Esophagus muscularis mucosa (tissue), 4 donors: ENCODE data around the gene DKK1. TPM values are rescaled to one million over a fixed set of nuclear protein-coding genes. Genes with fewer than 3 reads are reported as not detected.
"Not testable (repeated sequence)": the region's sequence is repeated elsewhere in the genome, so short reads cannot be mapped to it uniquely, and the experiment has no call there.

Experiments
- DNase-seq: peaks from one replicate; pipeline ENCODE4 v3.0.0-alpha.2; 2017; ENCODE audit errors: extremely low spot score
- H3K27ac ChIP-seq, 4 donors: fragments of 200-600 bp; sonication (generic); replicated peaks in 1 of 4; 1 replicate in 3 of 4; 2 replicates in 1 of 4; pipeline ENCODE4 v1.5.1; 2016 to 2019; ENCODE audit warnings: mild to moderate bottlenecking in 1 of 4
- H3K27me3 ChIP-seq, 4 donors: fragments of 200-600 bp; sonication (generic); one replicate each; pipeline versions ENCODE4 v1.5.1 to v1.6.0; 2016 to 2019
- H3K36me3 ChIP-seq, 4 donors: fragments of 200-600 bp; sonication (generic); one replicate each; pipeline ENCODE4 v1.5.1; 2016 to 2019
- H3K4me1 ChIP-seq, 4 donors: fragments of 200-600 bp; sonication (generic); one replicate each; pipeline ENCODE4 v1.5.1; 2016 to 2019
- H3K4me3 ChIP-seq, 4 donors: fragments of 200-600 bp; sonication (generic); 1 replicate in 2 of 4; 2 replicates in 2 of 4; pipeline ENCODE4 v1.5.1; 2016 to 2019; ENCODE audit warnings: mild to moderate bottlenecking in 4 of 4, moderate library complexity in 1 of 4
- H3K9me3 ChIP-seq, 4 donors: fragments of 200-600 bp; sonication (generic); 1 replicate in 3 of 4; 2 replicates in 1 of 4; pipeline ENCODE4 v1.5.1; 2016 to 2019
- EP300 ChIP-seq: sonication (generic); formaldehyde crosslinking; IDR thresholded peaks from one replicate; pipeline ENCODE4 v1.6.1; 2017; ENCODE audit warnings: antibody characterized with exemption
- POLR2A ChIP-seq: fragments of 450-650 bp; IDR thresholded peaks from one replicate; pipeline ENCODE4 v1.6.1; 2017; ENCODE audit warnings: antibody characterized with exemption, moderate library complexity, mild to moderate bottlenecking, low read depth
- POLR2AphosphoS5 ChIP-seq, 2 donors: sonication (generic); formaldehyde crosslinking; IDR thresholded peaks; one replicate each; pipeline ENCODE4 v1.6.1; 2017; ENCODE audit warnings: antibody characterized with exemption in 2 of 2
- WGBS: methylation state at CpG from one replicate; pipeline ENCODE4 v1.1.5; 2018; 5-methylcytosine and 5-hydroxymethylcytosine counted together
- intact Hi-C: fragments of 100-400 bp; cut with DNase I; formaldehyde crosslinking; loops from one replicate; pipeline ENCODE4 v1.15.1; 2023
- total RNA-seq, 4 donors: library from RNA; depleted of rRNA; stranded (reverse); fragments of >200 nt; gene quantifications; one replicate each; pipeline versions ENCODE4 v1.1.0 to v1.2.1, GENCODE V29; 2016
- TF ChIP-seq, protein P1 (sequence below), 3 experiments: fragments of 200-600 bp in 2 of 3; fragments of 450-650 bp in 1 of 3; sonication (generic) in 2 of 3; IDR thresholded peaks; one replicate each; pipeline ENCODE4 v1.5.1; 2017 to 2019; ENCODE audit warnings: antibody characterized with exemption in 3 of 3, mild to moderate bottlenecking in 2 of 3, moderate library complexity in 1 of 3

Gene DKK1
- total RNA-seq, 4 donors from 2014 or later = 0.69 to 4.1 (median 2.3) TPM; not detected in 1

- TF ChIP-seq, protein P1, sequence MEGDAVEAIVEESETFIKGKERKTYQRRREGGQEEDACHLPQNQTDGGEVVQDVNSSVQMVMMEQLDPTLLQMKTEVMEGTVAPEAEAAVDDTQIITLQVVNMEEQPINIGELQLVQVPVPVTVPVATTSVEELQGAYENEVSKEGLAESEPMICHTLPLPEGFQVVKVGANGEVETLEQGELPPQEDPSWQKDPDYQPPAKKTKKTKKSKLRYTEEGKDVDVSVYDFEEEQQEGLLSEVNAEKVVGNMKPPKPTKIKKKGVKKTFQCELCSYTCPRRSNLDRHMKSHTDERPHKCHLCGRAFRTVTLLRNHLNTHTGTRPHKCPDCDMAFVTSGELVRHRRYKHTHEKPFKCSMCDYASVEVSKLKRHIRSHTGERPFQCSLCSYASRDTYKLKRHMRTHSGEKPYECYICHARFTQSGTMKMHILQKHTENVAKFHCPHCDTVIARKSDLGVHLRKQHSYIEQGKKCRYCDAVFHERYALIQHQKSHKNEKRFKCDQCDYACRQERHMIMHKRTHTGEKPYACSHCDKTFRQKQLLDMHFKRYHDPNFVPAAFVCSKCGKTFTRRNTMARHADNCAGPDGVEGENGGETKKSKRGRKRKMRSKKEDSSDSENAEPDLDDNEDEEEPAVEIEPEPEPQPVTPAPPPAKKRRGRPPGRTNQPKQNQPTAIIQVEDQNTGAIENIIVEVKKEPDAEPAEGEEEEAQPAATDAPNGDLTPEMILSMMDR (IDR thresholded peaks at IDR 0.05) = no peak
- TF ChIP-seq POLR2AphosphoS5 (IDR thresholded peaks at IDR 0.05) = no peak
- H3K9me3 ChIP-seq = no peaks in the 10 kb centered on the region
- no peaks in the 10 kb centered on the region for H3K36me3 ChIP-seq
- H3K27ac ChIP-seq = no peak overlapping the region
- intact Hi-C loops = no loop called here
- no peak overlapping the region for H3K4me3 ChIP-seq
- peaks cover 0 to 10% (median 0%) of the 10 kb centered on the region in 4 donors for H3K27me3 ChIP-seq
- 84% methylated on average over 2 of the region's 2 CpGs for WGBS
- H3K4me1 ChIP-seq = no peaks in the 10 kb centered on the region
- no peak for DNase-seq
Observed at GRCh38 chr10:52351914-52352330, 37.8 kb downstream of the DKK1 start.

DNA sequence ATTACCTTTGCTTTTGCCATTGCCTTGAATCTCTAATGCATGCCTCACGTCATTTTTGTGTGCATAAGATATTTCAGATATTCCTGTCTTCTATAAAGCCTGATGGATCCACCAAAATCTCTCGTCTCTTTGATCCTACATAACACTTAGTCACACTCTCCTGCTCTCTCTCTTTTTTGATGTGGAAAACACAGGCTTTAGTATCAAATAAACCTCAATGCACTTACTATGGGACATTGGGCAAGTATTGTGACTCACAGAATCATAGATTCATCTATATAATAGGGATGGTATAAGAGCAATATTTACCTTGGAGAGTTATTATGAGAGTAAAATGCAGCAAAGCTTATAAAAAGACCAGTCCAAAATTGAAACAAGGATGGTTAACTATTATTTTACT, 39.1 kb downstream of the DKK1 start:
- Histone ChIP-seq H3K9me3 (no peaks in the 10 kb centered on the region), H3K4me1 (no peaks in the 10 kb centered on the region), H3K27me3 (no peaks in the 10 kb centered on the region), H3K4me3 (no peak overlapping the region), H3K27ac (no peak overlapping the region), H3K36me3 (no peaks in the 10 kb centered on the region)
- DNase-seq = no peak
- TF ChIP-seq EP300 = no peak
- WGBS = 82% methylated on average over 2 of the region's 2 CpGs
- intact Hi-C loops = no loop called here

DNA sequence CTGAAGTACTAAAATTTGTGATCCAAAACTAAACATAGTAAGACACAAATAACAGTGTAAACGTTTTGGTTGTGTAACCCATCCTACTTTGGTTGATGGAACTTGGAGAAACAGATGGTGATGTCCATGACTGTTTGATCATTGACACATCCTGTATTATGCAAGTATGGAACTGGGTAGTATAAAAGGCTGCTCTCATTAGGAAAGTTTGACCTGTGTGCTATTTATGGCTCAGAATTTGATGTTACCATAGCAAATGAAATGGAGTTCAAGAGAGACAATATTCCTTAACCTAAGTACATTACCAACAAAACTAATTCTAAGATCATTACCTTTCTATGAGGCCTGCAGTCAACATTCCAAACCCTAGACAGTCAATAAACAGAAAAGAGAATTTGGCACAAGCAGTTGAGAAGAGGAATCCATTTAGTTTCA, 39.9 kb downstream of the DKK1 start:
- H3K36me3 ChIP-seq = no peaks in the 10 kb centered on the region
- no peak overlapping the region for H3K27ac ChIP-seq
- 24% methylated on average over 1 of the region's 1 CpG for WGBS
- TF ChIP-seq, protein P1 (IDR thresholded peaks at IDR 0.05) = no peak
- TF ChIP-seq POLR2AphosphoS5 (IDR thresholded peaks at IDR 0.05) (no peak), POLR2A (no peak), EP300 (no peak)
- H3K4me1 ChIP-seq = no peaks in the 10 kb centered on the region
- DNase-seq = no peak
- H3K9me3 ChIP-seq = no peaks in the 10 kb centered on the region
- H3K27me3 ChIP-seq = no peaks in the 10 kb centered on the region
- H3K4me3 ChIP-seq = no peak overlapping the region
- intact Hi-C loops = no loop called here

DNA sequence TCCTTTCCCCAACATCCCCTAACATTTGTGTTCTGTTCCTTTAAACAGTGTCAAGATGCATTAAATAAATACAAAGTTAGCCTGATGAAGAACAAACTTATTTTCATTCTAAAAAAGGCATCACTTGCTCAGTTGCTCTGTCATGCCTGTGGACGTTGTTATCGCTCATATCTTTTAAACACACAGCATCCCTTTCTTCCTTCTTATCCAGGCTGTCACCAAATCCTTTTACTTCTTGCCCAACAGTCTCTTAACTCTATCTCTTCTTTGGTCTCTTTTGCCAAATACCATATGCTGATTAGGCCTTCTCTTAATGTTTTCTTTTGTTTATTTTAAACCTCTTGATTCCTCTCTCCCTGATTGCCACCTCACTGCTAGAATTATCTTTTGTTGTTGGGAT, 43.9 kb downstream of the DKK1 start:
- WGBS = 28% methylated on average over 2 of the region's 2 CpGs
- no peaks in the 10 kb centered on the region for H3K4me1 ChIP-seq
- H3K36me3 ChIP-seq = no peaks in the 10 kb centered on the region
- no peaks in the 10 kb centered on the region for H3K27me3 ChIP-seq
- no peak overlapping the region for H3K4me3 ChIP-seq
- no peaks in the 10 kb centered on the region for H3K9me3 ChIP-seq
- no peak for DNase-seq
- no peak overlapping the region for H3K27ac ChIP-seq
- intact Hi-C loops = no loop called here
- no peak for TF ChIP-seq POLR2A
- no peak for TF ChIP-seq POLR2AphosphoS5 (IDR thresholded peaks at IDR 0.05)
- TF ChIP-seq, protein P1 (IDR thresholded peaks at IDR 0.05) = no peak
- no peak for TF ChIP-seq EP300

GRCh38 chr10:52359441-52359840, 45.4 kb downstream of the DKK1 start:
- Histone ChIP-seq H3K27ac (no peak overlapping the region), H3K36me3 (no peaks in the 10 kb centered on the region), H3K27me3 (no peaks in the 10 kb centered on the region), H3K4me3 (no peak overlapping the region), H3K4me1 (no peaks in the 10 kb centered on the region), H3K9me3 (no peaks in the 10 kb centered on the region)
- DNase-seq = no peak
- intact Hi-C loops = no loop called here
- WGBS = 66% methylated on average over 1 of the region's 1 CpG
- TF ChIP-seq POLR2AphosphoS5 (IDR thresholded peaks at IDR 0.05) = no peak
- TF ChIP-seq, protein P1 (IDR thresholded peaks at IDR 0.05) = no peak

GRCh38 chr10:52365547-52366432, 51.7 kb downstream of the DKK1 start:
- not testable (repeated sequence) for H3K4me3 ChIP-seq

More at GRCh38 chr10:52365547-52366432, 51.7 kb downstream of the DKK1 start:
- H3K27me3 ChIP-seq, H3K4me1 ChIP-seq, H3K9me3 ChIP-seq, H3K36me3 ChIP-seq, DNase-seq, intact Hi-C loops, H3K27ac ChIP-seq: not testable (repeated sequence)
- WGBS = 88% methylated on average over 18 of the region's 21 CpGs
